CD14-positive monocyte (primary cell): Measurements from ENCODE around the gene MND1. TPM values are rescaled to one million over a fixed set of nuclear protein-coding genes. Genes with fewer than 3 reads are reported as not detected.

Source experiments
- DNase-seq, 3 donors: peaks; one replicate each; pipeline ENCODE4 v3.0.0-alpha.2; 2011 to 2022
- H2AFZ ChIP-seq: 2 replicates; pipeline ENCODE4 v1.6.0; 2012; ENCODE audit warnings: mild to moderate bottlenecking, low read depth, low read length, inconsistent platforms; ENCODE audit not compliant: insufficient read depth, poor library complexity, severe bottlenecking
- H3K27ac ChIP-seq, 2 donors: 1 replicate in 1 of 2; 2 replicates in 1 of 2; pipeline ENCODE4 v1.5.1; 2012 to 2013; ENCODE audit warnings: low read length in 2 of 2, control low read depth in 1 of 2, inconsistent platforms in 1 of 2, low read depth in 1 of 2, mild to moderate bottlenecking in 1 of 2
- H3K27me3 ChIP-seq, 2 donors: one replicate each; pipeline versions ENCODE4 v1.6.0 to v1.6.1; 2011 to 2013; ENCODE audit warnings: low read length in 2 of 2; ENCODE audit not compliant: control insufficient read depth in 2 of 2, insufficient read depth in 2 of 2
- H3K36me3 ChIP-seq, 2 donors: replicated peaks in 1 of 2; 1 replicate in 1 of 2; 2 replicates in 1 of 2; pipeline versions ENCODE4 v1.5.1 to v1.6.1; 2012 to 2013; ENCODE audit warnings: low read length in 2 of 2, control low read depth in 1 of 2, inconsistent platforms in 1 of 2, mild to moderate bottlenecking in 1 of 2; ENCODE audit not compliant: insufficient read depth in 2 of 2, control insufficient read depth in 1 of 2
- H3K4me1 ChIP-seq, 2 donors: 1 replicate in 1 of 2; 2 replicates in 1 of 2; pipeline versions ENCODE4 v1.5.1 to v1.6.1; 2012 to 2013; ENCODE audit warnings: low read length in 2 of 2, control low read depth in 1 of 2, inconsistent platforms in 1 of 2, mild to moderate bottlenecking in 1 of 2, moderate library complexity in 1 of 2; ENCODE audit not compliant: insufficient read depth in 2 of 2, control insufficient read depth in 1 of 2
- H3K4me2 ChIP-seq: replicated peaks from 2 replicates; pipeline ENCODE3; 2012; ENCODE audit warnings: low read length, moderate library complexity, mild to moderate bottlenecking; ENCODE audit not compliant: poor library complexity, severe bottlenecking; ENCODE audit errors: extremely low read depth
- H3K4me3 ChIP-seq, 3 experiments: fragments of 200-600 bp in 1 of 3; sonication (generic) in 1 of 3; replicated peaks in 1 of 3; 1 replicate in 2 of 3; 2 replicates in 1 of 3; pipeline ENCODE4 v1.5.1; 2011 to 2013; ENCODE audit warnings: low read length in 3 of 3, mild to moderate bottlenecking in 3 of 3, control low read depth in 2 of 3, low read depth in 2 of 3, inconsistent platforms in 1 of 3, moderate library complexity in 1 of 3
- H3K79me2 ChIP-seq: 2 replicates; pipeline ENCODE4 v1.6.0; 2012; ENCODE audit warnings: mild to moderate bottlenecking, control low read depth, inconsistent platforms, low read length, moderate library complexity; ENCODE audit not compliant: insufficient read depth
- H3K9ac ChIP-seq: 2 replicates; pipeline ENCODE4 v1.6.0; 2017; ENCODE audit warnings: low read length, mild to moderate bottlenecking; ENCODE audit not compliant: insufficient read depth, poor library complexity, severe bottlenecking
- H3K9me3 ChIP-seq, 2 donors: replicated peaks in 1 of 2; 1 replicate in 1 of 2; 2 replicates in 1 of 2; pipeline versions ENCODE4 v1.5.1 to v1.6.1; 2012 to 2013; ENCODE audit warnings: low read length in 2 of 2, control low read depth in 1 of 2; ENCODE audit not compliant: control insufficient read depth in 1 of 2, insufficient read depth in 1 of 2
- H4K20me1 ChIP-seq: 2 replicates; pipeline ENCODE4 v1.6.0; 2012; ENCODE audit warnings: mild to moderate bottlenecking, low read length, control low read depth, moderate library complexity; ENCODE audit not compliant: insufficient read depth
- H3K27ac Mint-ChIP-seq, 7 donors: one replicate each; pipeline ENCODE4 v1.8.0; 2020; ENCODE audit warnings: mild to moderate bottlenecking in 7 of 7, mixed read lengths in 7 of 7, moderate library complexity in 6 of 7, inconsistent platforms in 2 of 7
- H3K27me3 Mint-ChIP-seq, 3 donors: one replicate each; pipeline ENCODE4 v1.8.0; 2021 to 2022; ENCODE audit warnings: low read depth in 3 of 3, mild to moderate bottlenecking in 3 of 3, mixed read lengths in 3 of 3, moderate library complexity in 3 of 3, inconsistent platforms in 1 of 3
- H3K36me3 Mint-ChIP-seq, 2 donors: one replicate each; pipeline ENCODE4 v1.8.0; 2020; ENCODE audit warnings: mixed read lengths in 2 of 2, inconsistent platforms in 1 of 2, mild to moderate bottlenecking in 1 of 2
- H3K4me1 Mint-ChIP-seq: one replicate; pipeline ENCODE4 v1.8.0; 2020; ENCODE audit warnings: mild to moderate bottlenecking, mixed read lengths
- H3K4me3 Mint-ChIP-seq, 2 donors: one replicate each; pipeline ENCODE4 v1.8.0; 2020; ENCODE audit warnings: mild to moderate bottlenecking in 2 of 2, mixed read lengths in 2 of 2, moderate library complexity in 1 of 2
- H3K9me3 Mint-ChIP-seq, 7 donors: one replicate each; pipeline ENCODE4 v1.8.0; 2020 to 2022; ENCODE audit warnings: mixed read lengths in 7 of 7, mild to moderate bottlenecking in 6 of 7, moderate library complexity in 6 of 7, inconsistent platforms in 2 of 7
- CTCF ChIP-seq: fragments of 200-600 bp; IDR thresholded peaks from one replicate; pipeline ENCODE4 v1.8.0; 2022; ENCODE audit warnings: antibody characterized with exemption, mild to moderate bottlenecking
- WGBS: methylation state at CpG from one replicate; pipeline ENCODE4 v1.1.5; 2013; ENCODE audit warnings: missing lambda C conversion rate; ENCODE audit not compliant: insufficient coverage; 5-methylcytosine and 5-hydroxymethylcytosine counted together
- intact Hi-C, 2 donors: fragments of 100-400 bp; cut with micrococcal nuclease; formaldehyde crosslinking; loops; one replicate each; pipeline versions ENCODE4 v1.15.0 to v1.15.1; 2023
- polyA plus RNA-seq, 3 donors: library from polyadenylated mRNA; depleted of rRNA in 1 of 3; unstranded in 2 of 3; stranded (reverse) in 1 of 3; fragments of 300-500 nt in 2 of 3; fragments of >200 nt in 1 of 3; fragmentation: Illumina TruSeq in 2 of 3; gene quantifications; 1 replicate in 2 of 3; 2 replicates in 1 of 3; pipeline ENCODE4 v1.2.3, GENCODE V29; 2012 to 2021

MND1 gene
- polyA plus RNA-seq, 3 donors = not detected

- Histone ChIP-seq H3K4me3 (no peak overlapping the region), H3K27ac (no peak overlapping the region), H3K4me1 (no peaks in the 10 kb centered on the region), H3K27me3 (no peaks in the 10 kb centered on the region), H4K20me1 (no peaks in the 10 kb centered on the region), H3K79me2 (no peaks in the 10 kb centered on the region), H3K36me3 (no peaks in the 10 kb centered on the region), H3K9me3 (no peaks in the 10 kb centered on the region), H2AFZ (peak overlapping the region; percentile 30), H3K9ac (no peak overlapping the region), H3K4me2 (no peak overlapping the region)
- DNase-seq = no peak
- H3K4me3 Mint-ChIP-seq = no peak overlapping the region
- H3K4me1 Mint-ChIP-seq = peaks cover 2% of the 10 kb centered on the region
- peaks cover 0 to 2% (median 0%) of the 10 kb centered on the region in 7 donors for H3K9me3 Mint-ChIP-seq
- no peak overlapping the region for H3K27ac Mint-ChIP-seq
- intact Hi-C loops = no loop called here
- H3K27me3 Mint-ChIP-seq = peaks cover 0 to 5% (median 2%) of the 10 kb centered on the region in 3 donors
- TF ChIP-seq CTCF = no peak
- 100% methylated on average over 1 of the region's 5 CpGs for WGBS
- peaks cover 0 to 7% of the 10 kb centered on the region in 2 donors for H3K36me3 Mint-ChIP-seq
These were observed 74.5 kb downstream of the MND1 start for GRCh38 chr4:153419029-153419428.

DNA sequence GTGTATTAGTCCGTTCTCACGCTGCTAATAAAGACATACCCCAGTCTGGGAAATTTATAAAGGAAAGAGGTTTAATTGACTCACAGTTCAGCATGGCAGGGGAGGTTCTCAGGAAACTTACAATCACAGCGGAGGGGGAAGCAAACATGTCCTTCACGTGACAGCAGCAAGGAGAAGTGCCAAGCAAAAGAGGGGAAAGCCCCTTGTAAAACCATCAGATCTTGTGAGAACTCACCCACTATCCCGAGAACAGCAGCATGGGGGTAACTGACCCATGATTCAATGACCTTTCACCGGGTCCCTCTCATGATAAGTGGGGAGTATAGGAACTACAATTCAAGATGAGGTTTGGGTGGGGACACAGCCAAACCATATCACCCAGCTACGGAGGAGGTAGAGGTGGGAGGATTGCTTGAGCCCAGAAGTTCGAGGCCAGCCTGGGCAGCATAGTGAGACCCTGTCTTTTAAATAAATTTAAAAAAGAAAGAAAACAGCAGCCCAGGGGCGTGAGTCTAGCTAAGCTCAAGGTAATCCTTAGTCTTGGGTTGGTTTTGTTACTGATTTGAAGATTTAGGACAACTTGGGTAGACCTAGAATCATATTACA is 75.3 kb downstream of the MND1 start:
- 80% methylated on average over 2 of the region's 9 CpGs for WGBS
- intact Hi-C loops = no loop called here

More for the DNA sequence above, 75.3 kb downstream of the MND1 start:
- peaks cover 0 to 7% of the 10 kb centered on the region in 2 donors for H3K36me3 Mint-ChIP-seq
- H4K20me1 ChIP-seq = no peaks in the 10 kb centered on the region
- peak in 2 of 3 donors; percentile 21 to 66 for DNase-seq
- TF ChIP-seq CTCF = no peak
- no peaks in the 10 kb centered on the region for H3K27me3 ChIP-seq
- no peak overlapping the region for H3K4me3 Mint-ChIP-seq
- H3K9me3 Mint-ChIP-seq = peaks cover 0 to 2% (median 0%) of the 10 kb centered on the region in 7 donors
- H3K79me2 ChIP-seq = no peaks in the 10 kb centered on the region
- H3K4me3 ChIP-seq = no peak overlapping the region
- H3K4me2 ChIP-seq = no peak overlapping the region
- H3K27ac Mint-ChIP-seq = no peak overlapping the region
- H2AFZ ChIP-seq = peak overlapping the region; percentile 30
- no peak overlapping the region for H3K27ac ChIP-seq
- no peaks in the 10 kb centered on the region for H3K9me3 ChIP-seq
- H3K36me3 ChIP-seq = no peaks in the 10 kb centered on the region
- peaks cover 0 to 5% (median 2%) of the 10 kb centered on the region in 3 donors for H3K27me3 Mint-ChIP-seq
- H3K9ac ChIP-seq = no peak overlapping the region
- H3K4me1 ChIP-seq = no peaks in the 10 kb centered on the region
- H3K4me1 Mint-ChIP-seq = peaks cover 2% of the 10 kb centered on the region
